GM23248 (cell line): ENCODE measurements around the gene WEE1.

ENCODE experiments used
- EZH2 ChIP-seq: fragments of 200-600 bp; sonication (generic); IDR thresholded peaks from 2 replicates; pipeline ENCODE4 v1.6.1; 2018; ENCODE audit warnings: antibody characterized with exemption, mild to moderate bottlenecking; ENCODE audit not compliant: insufficient read depth, poor library complexity, severe bottlenecking
- EZH2phosphoT487 ChIP-seq: fragments of 200-600 bp; sonication (generic); IDR thresholded peaks from 2 replicates; pipeline ENCODE4 v1.6.1; 2018; ENCODE audit warnings: antibody characterized with exemption, moderate library complexity, mild to moderate bottlenecking, low read depth; ENCODE audit not compliant: insufficient read depth

DNA sequence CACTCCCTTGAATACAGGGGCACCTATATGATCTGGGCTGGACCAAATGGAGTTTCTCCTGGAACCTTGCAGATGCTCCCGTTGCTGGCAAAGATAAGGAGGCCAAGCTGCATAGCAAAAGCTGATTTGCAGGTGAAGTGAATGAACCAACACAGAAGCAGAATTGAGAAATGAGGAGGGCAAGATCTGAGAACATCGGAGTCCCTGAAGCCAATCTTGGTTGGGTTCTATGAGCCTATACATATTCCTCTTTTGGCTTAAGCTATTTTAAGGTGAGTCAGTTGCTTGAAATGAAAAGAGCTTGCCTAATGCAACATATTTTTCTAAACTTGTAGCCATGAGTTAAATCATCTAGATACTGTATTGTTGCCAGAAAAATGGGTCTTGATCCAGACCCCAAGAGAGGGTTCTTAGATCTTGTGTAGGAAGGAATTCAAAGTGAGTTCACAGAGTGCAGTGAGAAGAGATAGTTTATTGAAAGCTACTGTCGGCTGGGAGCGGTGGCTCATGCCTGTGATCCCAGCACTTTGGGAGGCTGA is 23.5 kb downstream of the WEE1 start:
- no peak for TF ChIP-seq EZH2
- TF ChIP-seq EZH2phosphoT487: no peak
